Measurements from ENCODE around the gene NGB. TPM values are rescaled to one million over a fixed set of nuclear protein-coding genes. Genes with fewer than 3 reads are reported as not detected.

The NGB gene
- total and polyA plus RNA-seq, 2 donors (not counting 1 experiment from before 2014, with no cell fraction given), result not detected

- intact Hi-C loops (cut with micrococcal nuclease), result no loop called here
- no peaks in the 10 kb centered on the region for H4K20me1 ChIP-seq (ENCODE audit: control insufficient read depth, insufficient read depth, low read length, poor library complexity, severe bottlenecking)
- no peak overlapping the region for H2AFZ ChIP-seq (ENCODE audit: insufficient read depth, low read depth, low read length, poor library complexity, severe bottlenecking)
- Mint-ChIP-seq H3K27me3 (peaks cover 4% of the 10 kb centered on the region), H3K4me1 (no peaks in the 10 kb centered on the region), H3K27ac (no peak overlapping the region), H3K9me3 (ENCODE audit: insufficient read depth) (no peaks in the 10 kb centered on the region), H3K4me3 (no peak overlapping the region)
- no peaks in the 10 kb centered on the region for H3K9me3 ChIP-seq (ENCODE audit: control extremely low read depth in 1 of 3, control insufficient read depth in 2 of 3, insufficient read depth in 1 of 3, low read length in 2 of 3)
- no peaks in the 10 kb centered on the region for H3K36me3 ChIP-seq (replicated peaks in 1 of 2; ENCODE audit: control extremely low read depth in 1 of 2, control insufficient read depth in 1 of 2, extremely low read depth in 1 of 2, insufficient read depth in 2 of 2, low read length in 1 of 2)
- ChIA-PET POLR2A (no interaction called here), CTCF (no interaction called here)
- H3K4me2 ChIP-seq (replicated peaks; ENCODE audit: low read depth, low read length, poor library complexity, severe bottlenecking), result no peak overlapping the region
- TF ChIP-seq EZH2 (IDR thresholded peaks at IDR 0.05; ENCODE audit: borderline replicate concordance, insufficient read depth, low read depth, low read length, poor library complexity, severe bottlenecking) (no peak), CTCF (IDR thresholded peaks at IDR 0.05) (no peak)
- WGBS (ENCODE audit: insufficient coverage), result 89% methylated on average over 4 of the region's 5 CpGs
- no peak overlapping the region for H3K9ac ChIP-seq (ENCODE audit: low read length)
- peaks cover 0 to 7% (median 0%) of the 10 kb centered on the region in 4 experiments for H3K27me3 ChIP-seq (replicated peaks in 1 of 4; ENCODE audit: control extremely low read depth in 1 of 4, control insufficient read depth in 3 of 4, insufficient read depth in 4 of 4, low read length in 3 of 4)
- H3K4me3 ChIP-seq (ENCODE audit: control extremely low read depth in 1 of 5, extremely low read depth in 1 of 5, insufficient read depth in 1 of 5, low read depth in 2 of 5, low read length in 4 of 5), result no peak overlapping the region
- ATAC-seq (ENCODE audit: low read depth), result no peak
- no peak overlapping the region for H3K27ac ChIP-seq (ENCODE audit: low read length in 2 of 2)
- no peaks in the 10 kb centered on the region for H3K79me2 ChIP-seq (ENCODE audit: control insufficient read depth, insufficient read depth, low read length)
- no peaks in the 10 kb centered on the region for H3K4me1 ChIP-seq (ENCODE audit: control insufficient read depth in 2 of 2, insufficient read depth in 2 of 2, low read length in 2 of 2)
- no peak for DNase-seq
Observed at GRCh38 chr14:77258566-77258965, 12.4 kb downstream of the NGB start.

GRCh38 chr14:77257700-77258099, 13.3 kb downstream of the NGB start:
- H3K4me3 ChIP-seq (ENCODE audit: control extremely low read depth in 1 of 5, extremely low read depth in 1 of 5, insufficient read depth in 1 of 5, low read depth in 2 of 5, low read length in 4 of 5), result no peak overlapping the region
- no peak overlapping the region for H2AFZ ChIP-seq (ENCODE audit: insufficient read depth, low read depth, low read length, poor library complexity, severe bottlenecking)
- Mint-ChIP-seq H3K4me1 (no peaks in the 10 kb centered on the region), H3K27ac (no peak overlapping the region), H3K27me3 (peaks cover 4% of the 10 kb centered on the region), H3K4me3 (no peak overlapping the region), H3K9me3 (ENCODE audit: insufficient read depth) (no peaks in the 10 kb centered on the region)
- intact Hi-C loops (cut with micrococcal nuclease), result no loop called here
- 96% methylated on average over 10 of the region's 10 CpGs for WGBS (ENCODE audit: insufficient coverage)
- no peaks in the 10 kb centered on the region for H3K4me1 ChIP-seq (ENCODE audit: control insufficient read depth in 2 of 2, insufficient read depth in 2 of 2, low read length in 2 of 2)
- ATAC-seq (ENCODE audit: low read depth) (no peak), DNase-seq (no peak)
- CTCF ChIA-PET, result no interaction called here
- no peak overlapping the region for H3K4me2 ChIP-seq (replicated peaks; ENCODE audit: low read depth, low read length, poor library complexity, severe bottlenecking)
- no peaks in the 10 kb centered on the region for H3K36me3 ChIP-seq (replicated peaks in 1 of 2; ENCODE audit: control extremely low read depth in 1 of 2, control insufficient read depth in 1 of 2, extremely low read depth in 1 of 2, insufficient read depth in 2 of 2, low read length in 1 of 2)
- peaks cover 0 to 7% (median 0%) of the 10 kb centered on the region in 4 experiments for H3K27me3 ChIP-seq (replicated peaks in 1 of 4; ENCODE audit: control extremely low read depth in 1 of 4, control insufficient read depth in 3 of 4, insufficient read depth in 4 of 4, low read length in 3 of 4)
- no peak overlapping the region for H3K27ac ChIP-seq (ENCODE audit: low read length in 2 of 2)
- H3K79me2 ChIP-seq (ENCODE audit: control insufficient read depth, insufficient read depth, low read length), result no peaks in the 10 kb centered on the region
- H3K9me3 ChIP-seq (ENCODE audit: control extremely low read depth in 1 of 3, control insufficient read depth in 2 of 3, insufficient read depth in 1 of 3, low read length in 2 of 3), result no peaks in the 10 kb centered on the region
- H3K9ac ChIP-seq (ENCODE audit: low read length), result no peak overlapping the region
- H4K20me1 ChIP-seq (ENCODE audit: control insufficient read depth, insufficient read depth, low read length, poor library complexity, severe bottlenecking), result no peaks in the 10 kb centered on the region
- POLR2A ChIA-PET, result no interaction called here
- TF ChIP-seq CTCF (IDR thresholded peaks at IDR 0.05), result no peak
- no peak for TF ChIP-seq EZH2 (IDR thresholded peaks at IDR 0.05; ENCODE audit: borderline replicate concordance, insufficient read depth, low read depth, low read length, poor library complexity, severe bottlenecking)

Data from B cell (primary cell).